ENCODE measurements around the gene PSPC1. TPM values are rescaled to one million over a fixed set of nuclear protein-coding genes. Genes with fewer than 3 reads are reported as not detected.
"Not testable (repeated sequence)": the region's sequence is repeated elsewhere in the genome, so short reads cannot be mapped to it uniquely, and the experiment has no call there.

PSPC1 gene
- polyA plus RNA-seq, 6 donors from 2014 or later, result 19.9 to 51.7 (median 34.4) TPM

DNA sequence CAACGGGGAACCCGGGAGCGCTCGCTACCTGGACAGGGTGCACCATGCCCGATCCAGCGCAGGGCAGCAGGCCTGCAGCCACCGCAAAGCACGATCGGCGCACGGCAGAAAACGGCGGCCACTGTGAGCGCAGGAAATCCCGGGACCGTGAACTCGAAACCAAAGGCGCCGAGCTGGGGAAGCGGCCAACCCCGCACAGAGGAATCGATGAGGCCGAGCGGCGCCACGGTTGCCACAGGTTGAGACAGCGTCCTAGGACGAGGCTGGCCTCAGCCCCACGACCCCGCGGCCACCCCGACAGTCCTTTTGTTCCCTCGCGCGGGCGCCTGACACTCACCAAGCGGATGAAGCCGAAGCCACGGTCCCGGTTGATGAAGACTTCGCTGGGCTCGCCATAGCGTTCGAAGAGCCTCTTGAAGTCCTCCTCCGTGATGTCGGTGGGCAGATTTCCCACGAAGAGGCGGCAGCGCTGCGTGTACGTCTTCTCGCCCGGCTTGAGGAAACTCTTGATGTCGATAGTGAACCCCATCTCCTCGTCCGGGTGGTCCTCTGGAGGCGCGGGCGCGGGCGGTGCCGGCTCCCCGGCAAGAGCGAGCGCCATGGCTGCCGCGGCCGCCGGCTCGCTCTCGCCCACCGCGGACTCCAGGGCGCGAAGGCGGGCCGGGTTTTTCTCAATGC is 557 bp downstream of the PSPC1 start:
- Mint-ChIP-seq H3K9me3 (no peaks in the 10 kb centered on the region), H3K27ac (peak overlapping the region; percentile 97 to 99 (median 98))
- peak; percentile 61 for ATAC-seq (ENCODE audit: low read depth in 2 of 2)

DNA sequence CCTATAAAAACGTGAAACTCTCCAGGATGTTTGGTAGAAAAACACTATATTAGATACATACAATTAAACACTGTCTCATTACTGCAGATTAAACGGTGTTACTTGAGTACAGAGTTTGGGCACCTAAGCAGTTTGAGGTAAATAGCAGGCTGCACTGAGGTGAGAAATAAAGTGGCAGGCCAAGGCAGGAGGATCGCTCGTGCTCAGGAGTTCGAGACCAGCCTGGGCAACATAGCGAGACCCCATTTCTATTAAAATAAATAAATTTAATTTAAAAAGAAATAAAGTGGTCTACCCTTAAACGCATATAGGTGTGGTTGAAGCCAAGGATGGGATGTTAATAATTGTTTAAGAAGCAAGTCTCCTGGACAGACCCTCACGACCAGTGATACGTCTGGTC is 1.2 kb downstream of the PSPC1 start:
- Mint-ChIP-seq H3K27me3 (no peaks in the 10 kb centered on the region), H3K9me3 (no peaks in the 10 kb centered on the region)
- DNase-seq, result no peak

More for the DNA sequence above, 557 bp downstream of the PSPC1 start:
- H3K4me1 Mint-ChIP-seq, result peaks cover 10 to 13% (median 10%) of the 10 kb centered on the region in 3 donors
- no peaks in the 10 kb centered on the region for H3K36me3 Mint-ChIP-seq
- H3K27me3 Mint-ChIP-seq, result no peaks in the 10 kb centered on the region
- DNase-seq, result peak; percentile 55
- H3K4me3 Mint-ChIP-seq, result peak overlapping the region; percentile 93 to 99 (median 98)

DNA sequence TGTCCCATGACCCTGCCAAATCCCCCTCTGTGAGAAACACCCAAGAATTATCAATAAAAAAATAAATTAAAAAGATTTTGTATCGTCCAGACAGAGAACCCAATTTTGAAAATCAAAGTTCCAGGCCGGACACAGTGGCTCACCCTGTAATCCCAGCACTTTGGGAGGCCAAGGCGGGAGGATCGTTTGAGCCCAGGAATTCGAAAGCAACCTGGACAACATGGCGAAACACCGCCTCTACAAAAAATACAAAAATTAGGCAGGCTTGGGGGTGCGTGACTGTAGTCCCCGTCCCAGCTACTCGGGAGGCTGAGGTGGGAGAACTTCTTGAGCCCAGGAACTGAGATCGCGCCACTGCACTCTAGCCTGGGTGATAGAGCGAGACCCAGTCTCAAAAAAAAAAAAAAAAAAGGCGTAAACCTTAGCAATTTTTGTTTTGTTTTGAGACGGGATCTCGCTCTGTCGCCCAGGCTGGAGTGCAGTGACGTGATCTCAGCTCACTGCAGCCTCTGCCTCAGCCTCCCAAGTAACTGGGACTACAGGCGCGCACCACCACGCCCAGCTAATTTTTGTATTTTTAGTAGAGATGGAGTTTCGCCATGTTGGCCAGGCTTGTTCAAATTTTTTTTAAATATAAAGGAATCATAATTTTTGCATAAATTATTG is 1.9 kb downstream of the PSPC1 start:
- not testable (repeated sequence) for ATAC-seq (ENCODE audit: low read depth in 2 of 2); H3K36me3 Mint-ChIP-seq; H3K9me3 Mint-ChIP-seq; H3K27me3 Mint-ChIP-seq; DNase-seq
- peak overlapping the region in 2 of 6 donors; percentile 84 to 98 for H3K27ac Mint-ChIP-seq
- H3K4me3 Mint-ChIP-seq, result peak overlapping the region; percentile 77 to 99 (median 98)
- H3K4me1 Mint-ChIP-seq, result peaks cover 9 to 19% (median 10%) of the 10 kb centered on the region in 3 donors

More for the DNA sequence above, 1.2 kb downstream of the PSPC1 start:
- Mint-ChIP-seq H3K36me3 (no peaks in the 10 kb centered on the region), H3K27ac (peak overlapping the region in 4 of 6 donors; percentile 59 to 98 (median 79)), H3K4me1 (peaks cover 9 to 14% (median 10%) of the 10 kb centered on the region in 3 donors), H3K4me3 (peak overlapping the region; percentile 93 to 99 (median 98))
- no peak for ATAC-seq (ENCODE audit: low read depth in 2 of 2)

DNA sequence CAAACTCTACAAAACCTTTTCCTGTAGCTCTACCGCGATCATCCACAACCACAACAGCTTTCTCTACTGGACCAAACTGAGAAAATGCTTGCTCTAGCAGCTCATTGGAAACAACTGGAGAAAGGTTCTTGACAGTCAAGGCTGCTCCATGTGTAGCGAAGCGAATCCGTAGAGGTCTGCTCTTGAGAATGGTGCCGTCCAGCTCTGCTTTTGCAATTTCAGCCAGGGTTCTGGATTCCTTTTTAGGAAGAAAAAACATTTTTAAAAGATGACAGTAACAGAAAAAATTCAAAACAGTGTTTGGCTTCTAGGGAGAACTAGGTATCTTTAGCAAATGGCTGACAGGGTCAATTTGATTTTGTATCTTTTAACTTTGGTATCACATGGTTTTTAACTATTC is 10.4 kb downstream of the PSPC1 start:
- H3K27me3 Mint-ChIP-seq, result no peaks in the 10 kb centered on the region
- ATAC-seq (ENCODE audit: low read depth in 2 of 2) (no peak), DNase-seq (no peak)
- peaks cover 16 to 51% (median 39%) of the 10 kb centered on the region in 3 donors for H3K4me1 Mint-ChIP-seq
- peaks cover 0 to 9% of the 10 kb centered on the region in 2 donors for H3K36me3 Mint-ChIP-seq
- peak overlapping the region in 1 of 6 donors; percentile 2 for H3K27ac Mint-ChIP-seq
- H3K9me3 Mint-ChIP-seq, result no peaks in the 10 kb centered on the region
- H3K4me3 Mint-ChIP-seq, result no peak overlapping the region

DNA sequence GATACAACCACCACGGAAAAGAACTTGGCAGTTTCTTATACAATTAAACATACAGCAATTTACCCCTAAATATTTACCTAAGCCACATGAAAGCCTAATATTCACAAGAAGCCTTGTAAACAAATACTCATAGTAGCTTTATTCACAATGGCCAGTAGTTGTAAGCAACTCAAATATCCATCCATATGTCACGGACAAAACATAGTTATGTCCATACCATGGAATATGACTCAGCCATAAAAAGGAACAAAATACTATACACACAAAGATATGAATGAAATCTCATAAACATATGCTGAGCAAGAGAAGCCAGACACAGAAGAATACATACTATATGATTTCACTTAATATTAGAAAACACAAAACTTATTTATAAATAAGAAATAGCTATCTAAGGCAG is 12.9 kb downstream of the PSPC1 start:
- Mint-ChIP-seq H3K27me3 (no peaks in the 10 kb centered on the region), H3K4me3 (no peak overlapping the region), H3K36me3 (peaks cover 0 to 9% of the 10 kb centered on the region in 2 donors), H3K27ac (peak overlapping the region in 1 of 6 donors; percentile 54), H3K9me3 (no peaks in the 10 kb centered on the region), H3K4me1 (peaks cover 13 to 51% (median 28%) of the 10 kb centered on the region in 3 donors)
- ATAC-seq (ENCODE audit: low read depth in 2 of 2) (no peak), DNase-seq (no peak)

DNA sequence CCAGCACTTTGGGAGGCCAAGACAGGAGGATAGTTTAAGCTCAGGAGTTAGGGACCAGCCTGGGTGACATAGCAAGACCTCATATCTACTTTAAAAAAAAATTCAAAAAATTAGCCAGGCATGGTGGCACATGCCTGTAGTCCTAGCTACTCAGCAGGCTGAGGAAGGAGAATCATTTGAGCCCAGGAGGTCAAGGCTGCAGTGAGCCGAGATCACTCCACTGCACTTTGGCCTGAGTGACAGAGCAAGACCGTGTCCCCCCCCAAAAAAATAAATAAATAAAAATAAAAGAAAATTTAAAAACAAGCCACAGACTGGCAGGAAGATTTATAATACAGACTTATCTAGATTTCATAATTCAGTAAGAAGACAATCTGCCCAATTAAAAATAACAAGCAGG is 14.8 kb downstream of the PSPC1 start:
- Mint-ChIP-seq H3K4me3 (no peak overlapping the region), H3K36me3 (peaks cover 0 to 5% of the 10 kb centered on the region in 2 donors), H3K9me3 (no peaks in the 10 kb centered on the region)

DNA sequence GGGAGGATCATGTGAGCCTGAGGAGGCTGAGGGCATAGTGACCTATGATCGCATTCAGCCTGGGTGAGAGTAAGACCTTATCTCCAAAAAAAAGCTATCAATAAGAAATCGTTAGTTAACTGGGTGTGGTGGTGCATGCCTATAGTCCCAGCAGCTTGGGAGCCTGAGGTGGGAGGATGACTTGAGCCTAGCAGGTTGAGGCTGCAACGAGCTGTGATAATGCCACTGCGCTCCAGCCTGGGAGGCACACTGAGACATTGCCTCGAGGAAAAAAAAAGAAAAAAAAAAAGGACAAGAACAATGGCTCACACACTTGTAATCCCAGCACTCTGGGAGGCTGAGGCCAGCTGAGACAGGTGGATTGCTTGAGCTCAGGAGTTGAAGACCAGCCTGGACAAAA is 16.2 kb downstream of the PSPC1 start:
- H3K27me3 Mint-ChIP-seq, result no peaks in the 10 kb centered on the region
- peaks cover 0 to 5% of the 10 kb centered on the region in 2 donors for H3K36me3 Mint-ChIP-seq
- peak overlapping the region in 3 of 8 donors; percentile 14 to 40 (median 22) for H3K4me3 Mint-ChIP-seq
- H3K27ac Mint-ChIP-seq, result peak overlapping the region in 2 of 6 donors; percentile 14 to 37
- no peaks in the 10 kb centered on the region for H3K9me3 Mint-ChIP-seq
- no peak for ATAC-seq (ENCODE audit: low read depth in 2 of 2)
- no peak for DNase-seq
- H3K4me1 Mint-ChIP-seq, result peaks cover 12 to 57% (median 29%) of the 10 kb centered on the region in 3 donors

More for the DNA sequence above, 14.8 kb downstream of the PSPC1 start:
- no peak for ATAC-seq (ENCODE audit: low read depth in 2 of 2)
- H3K4me1 Mint-ChIP-seq, result peaks cover 7 to 51% (median 23%) of the 10 kb centered on the region in 3 donors
- H3K27me3 Mint-ChIP-seq, result no peaks in the 10 kb centered on the region
- peak overlapping the region in 4 of 6 donors; percentile 47 to 88 (median 60) for H3K27ac Mint-ChIP-seq
- no peak for DNase-seq

DNA sequence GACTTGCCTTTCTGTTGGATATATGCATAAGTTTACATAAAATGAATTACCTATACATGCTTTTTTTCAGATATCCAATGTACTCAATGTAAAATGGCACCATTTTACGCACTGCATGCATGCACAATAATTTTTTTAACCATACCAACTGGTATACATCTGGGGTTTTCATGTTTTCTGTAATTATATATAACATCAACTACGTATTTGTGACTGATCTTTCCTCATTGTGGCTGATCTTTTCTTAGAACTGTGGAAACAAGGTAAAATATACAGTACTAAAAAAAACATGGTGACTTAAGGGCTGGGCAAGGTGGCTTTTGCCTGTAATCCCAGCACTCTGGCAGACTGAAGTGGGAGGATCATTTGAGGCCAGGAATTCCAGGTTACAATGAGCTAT is 18.5 kb downstream of the PSPC1 start:
- no peak overlapping the region for H3K4me3 Mint-ChIP-seq
- H3K36me3 Mint-ChIP-seq, result no peaks in the 10 kb centered on the region
- no peaks in the 10 kb centered on the region for H3K27me3 Mint-ChIP-seq
- DNase-seq (no peak), ATAC-seq (ENCODE audit: low read depth in 2 of 2) (no peak)
- peaks cover 18 to 61% (median 26%) of the 10 kb centered on the region in 3 donors for H3K4me1 Mint-ChIP-seq
- H3K9me3 Mint-ChIP-seq, result no peaks in the 10 kb centered on the region
- no peak overlapping the region for H3K27ac Mint-ChIP-seq

DNA sequence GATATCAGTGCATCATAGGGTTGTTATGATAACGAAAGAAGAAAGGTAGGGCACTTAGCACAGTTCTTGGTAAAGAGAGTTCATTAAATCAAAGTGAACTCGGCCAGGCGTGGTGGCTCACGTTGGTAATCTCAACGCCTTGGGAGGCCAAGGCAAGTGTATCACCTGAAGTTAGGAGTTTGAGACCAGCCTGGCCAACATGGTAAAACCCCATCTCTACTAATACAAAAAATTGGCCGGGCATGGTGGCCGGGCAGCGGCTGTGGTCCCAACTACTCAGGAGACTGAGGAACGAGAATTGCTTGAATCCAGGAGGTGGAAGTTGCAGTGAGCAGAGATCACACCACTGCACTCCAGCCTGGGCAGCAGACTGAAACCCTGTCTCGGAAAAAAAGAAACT is 19.1 kb downstream of the PSPC1 start:
- Mint-ChIP-seq H3K4me3 (no peak overlapping the region), H3K27me3 (no peaks in the 10 kb centered on the region), H3K36me3 (no peaks in the 10 kb centered on the region), H3K4me1 (peaks cover 18 to 58% (median 26%) of the 10 kb centered on the region in 3 donors), H3K9me3 (no peaks in the 10 kb centered on the region), H3K27ac (peak overlapping the region in 1 of 6 donors; percentile 88)
- ATAC-seq (ENCODE audit: low read depth in 2 of 2) (no peak), DNase-seq (no peak)

DNA sequence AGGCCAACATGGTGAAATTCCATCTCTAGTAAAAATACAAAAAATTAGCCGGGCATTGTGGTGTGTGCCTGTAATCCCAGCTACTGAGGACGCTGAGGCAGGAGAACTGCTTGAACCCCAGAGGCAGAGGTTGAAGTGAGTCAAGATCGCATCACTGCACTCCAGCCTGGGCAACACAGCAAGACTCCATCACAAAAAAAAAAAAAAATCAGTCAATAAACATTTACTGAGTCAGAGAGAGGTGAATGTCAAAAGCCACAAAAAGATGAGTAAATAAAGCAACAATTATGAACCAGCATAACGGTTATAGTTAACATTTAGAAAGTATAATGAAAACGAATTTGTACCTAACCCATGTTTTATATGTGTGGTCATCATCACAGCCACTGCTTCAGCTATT is 23.1 kb downstream of the PSPC1 start:
- ATAC-seq (ENCODE audit: low read depth in 2 of 2) (no peak), DNase-seq (no peak)
- Mint-ChIP-seq H3K9me3 (no peaks in the 10 kb centered on the region), H3K27ac (no peak overlapping the region), H3K27me3 (no peaks in the 10 kb centered on the region), H3K36me3 (peaks cover 4 to 13% of the 10 kb centered on the region in 2 donors), H3K4me3 (no peak overlapping the region), H3K4me1 (peaks cover 16 to 40% (median 21%) of the 10 kb centered on the region in 3 donors)

DNA sequence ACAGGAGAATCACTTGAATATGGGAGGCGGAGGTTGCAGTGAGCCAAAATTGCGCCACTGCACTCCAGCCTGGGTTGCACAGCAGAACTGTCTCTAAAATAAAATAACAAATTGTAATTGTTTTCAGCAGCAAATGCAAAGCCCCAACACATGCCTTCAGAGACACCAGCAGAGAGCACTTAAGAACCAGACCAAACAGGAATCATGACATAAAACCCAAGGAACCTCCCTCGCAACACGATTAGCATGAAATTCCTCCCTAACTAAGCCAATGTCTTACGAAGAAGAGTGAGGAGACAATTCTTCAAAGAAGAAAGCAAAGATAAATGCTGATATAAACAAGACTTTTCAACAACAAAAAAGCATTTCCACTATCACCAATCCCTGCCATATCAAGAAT is 40.1 kb downstream of the PSPC1 start:
- Mint-ChIP-seq H3K27ac (peak overlapping the region in 2 of 6 donors; percentile 18 to 23), H3K9me3 (no peaks in the 10 kb centered on the region), H3K36me3 (no peaks in the 10 kb centered on the region), H3K27me3 (no peaks in the 10 kb centered on the region), H3K4me1 (peaks cover 6 to 19% (median 8%) of the 10 kb centered on the region in 3 donors), H3K4me3 (no peak overlapping the region)
- DNase-seq (no peak), ATAC-seq (ENCODE audit: low read depth in 2 of 2) (no peak)

DNA sequence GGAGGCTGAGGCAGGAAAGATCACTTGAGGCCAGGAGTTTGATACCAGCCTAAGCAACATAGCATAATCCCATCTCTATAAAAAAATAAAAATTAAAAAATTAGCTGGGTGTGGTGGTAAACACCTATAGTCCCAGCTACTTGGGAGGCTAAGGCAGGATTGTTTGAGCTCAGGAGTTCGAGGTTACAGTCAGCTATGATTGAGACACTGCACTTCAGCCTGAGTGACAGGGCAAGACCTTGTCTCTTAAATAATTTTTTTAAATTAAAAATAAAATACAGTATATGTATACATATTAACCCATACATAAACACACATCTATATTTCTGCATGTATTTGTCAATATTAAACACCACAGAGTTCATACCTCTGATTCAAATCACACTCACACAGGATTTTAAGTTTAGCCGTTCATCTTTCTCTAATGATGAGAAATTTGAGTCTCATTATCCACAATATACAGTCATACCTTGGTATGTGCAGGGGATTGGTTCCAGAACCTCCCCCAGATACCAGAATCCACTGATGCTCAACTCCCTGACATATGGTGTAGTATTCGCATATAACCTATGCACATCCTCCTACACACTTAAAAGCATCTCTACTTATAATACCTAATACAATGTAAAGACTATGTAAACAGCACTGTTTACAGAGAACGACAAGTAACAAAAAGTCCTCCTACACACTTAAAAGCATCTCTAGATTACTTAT is 44.7 kb downstream of the PSPC1 start:
- DNase-seq, result no peak
- H3K27me3 Mint-ChIP-seq, result no peaks in the 10 kb centered on the region
- H3K4me1 Mint-ChIP-seq, result peaks cover 10 to 12% (median 10%) of the 10 kb centered on the region in 3 donors
- peaks cover 0 to 9% of the 10 kb centered on the region in 2 donors for H3K36me3 Mint-ChIP-seq
- no peak for ATAC-seq (ENCODE audit: low read depth in 2 of 2)
- H3K9me3 Mint-ChIP-seq, result no peaks in the 10 kb centered on the region
- no peak overlapping the region for H3K4me3 Mint-ChIP-seq
- peak overlapping the region in 1 of 6 donors; percentile 38 for H3K27ac Mint-ChIP-seq

DNA sequence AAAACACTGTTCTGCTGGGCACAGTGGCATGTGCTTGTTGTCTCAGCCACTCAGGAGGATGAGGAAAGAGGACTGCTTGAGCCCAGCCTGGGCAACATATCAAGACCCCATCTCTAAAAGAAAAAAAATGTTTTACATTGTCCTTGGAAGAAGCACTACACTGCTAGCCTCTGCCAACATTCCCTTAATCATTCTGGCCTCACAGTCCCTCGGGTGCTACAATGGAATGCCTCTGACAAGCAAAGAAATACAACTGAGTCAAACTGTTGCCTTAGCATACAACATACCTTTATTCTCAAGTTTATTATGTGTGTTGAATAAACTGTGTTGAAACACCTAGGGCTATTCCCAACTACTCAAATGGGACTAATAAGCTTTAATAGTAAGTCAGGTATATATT is 56.1 kb downstream of the PSPC1 start:
- H3K4me1 Mint-ChIP-seq, result peaks cover 3 to 9% (median 6%) of the 10 kb centered on the region in 3 donors

More for the DNA sequence above, 56.1 kb downstream of the PSPC1 start:
- ATAC-seq (ENCODE audit: low read depth in 2 of 2), result no peak
- H3K36me3 Mint-ChIP-seq, result peaks cover 26% of the 10 kb centered on the region in 2 donors
- no peak for DNase-seq
- no peaks in the 10 kb centered on the region for H3K9me3 Mint-ChIP-seq
- H3K27ac Mint-ChIP-seq, result no peak overlapping the region
- no peaks in the 10 kb centered on the region for H3K27me3 Mint-ChIP-seq
- H3K4me3 Mint-ChIP-seq, result no peak overlapping the region

Measured in naive B cell (primary cell).